Measurements from ENCODE around the gene IMMP2L.

DNA sequence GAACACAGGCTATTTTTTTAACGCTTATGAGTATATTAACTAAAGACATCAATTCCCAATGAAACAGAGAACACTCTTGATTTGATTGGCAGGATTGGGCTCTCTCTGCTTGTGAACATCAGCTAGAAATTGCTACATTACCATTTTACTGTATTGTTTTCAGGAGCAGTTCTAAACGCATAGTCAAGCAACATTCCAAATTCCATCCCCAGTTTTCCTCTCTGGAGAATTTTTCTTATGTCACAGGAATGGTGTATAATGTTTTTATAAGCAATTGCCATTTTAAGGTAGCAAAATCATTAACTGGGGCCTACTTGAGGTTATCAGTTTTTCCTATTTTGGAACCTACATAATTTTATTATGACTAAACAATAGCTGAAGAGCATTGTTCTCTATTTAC is 748.3 kb downstream of the IMMP2L start:
- TF ChIP-seq, protein P1, sequence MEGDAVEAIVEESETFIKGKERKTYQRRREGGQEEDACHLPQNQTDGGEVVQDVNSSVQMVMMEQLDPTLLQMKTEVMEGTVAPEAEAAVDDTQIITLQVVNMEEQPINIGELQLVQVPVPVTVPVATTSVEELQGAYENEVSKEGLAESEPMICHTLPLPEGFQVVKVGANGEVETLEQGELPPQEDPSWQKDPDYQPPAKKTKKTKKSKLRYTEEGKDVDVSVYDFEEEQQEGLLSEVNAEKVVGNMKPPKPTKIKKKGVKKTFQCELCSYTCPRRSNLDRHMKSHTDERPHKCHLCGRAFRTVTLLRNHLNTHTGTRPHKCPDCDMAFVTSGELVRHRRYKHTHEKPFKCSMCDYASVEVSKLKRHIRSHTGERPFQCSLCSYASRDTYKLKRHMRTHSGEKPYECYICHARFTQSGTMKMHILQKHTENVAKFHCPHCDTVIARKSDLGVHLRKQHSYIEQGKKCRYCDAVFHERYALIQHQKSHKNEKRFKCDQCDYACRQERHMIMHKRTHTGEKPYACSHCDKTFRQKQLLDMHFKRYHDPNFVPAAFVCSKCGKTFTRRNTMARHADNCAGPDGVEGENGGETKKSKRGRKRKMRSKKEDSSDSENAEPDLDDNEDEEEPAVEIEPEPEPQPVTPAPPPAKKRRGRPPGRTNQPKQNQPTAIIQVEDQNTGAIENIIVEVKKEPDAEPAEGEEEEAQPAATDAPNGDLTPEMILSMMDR (IDR thresholded peaks at IDR 0.05), result no peak
- TF ChIP-seq, protein P2, sequence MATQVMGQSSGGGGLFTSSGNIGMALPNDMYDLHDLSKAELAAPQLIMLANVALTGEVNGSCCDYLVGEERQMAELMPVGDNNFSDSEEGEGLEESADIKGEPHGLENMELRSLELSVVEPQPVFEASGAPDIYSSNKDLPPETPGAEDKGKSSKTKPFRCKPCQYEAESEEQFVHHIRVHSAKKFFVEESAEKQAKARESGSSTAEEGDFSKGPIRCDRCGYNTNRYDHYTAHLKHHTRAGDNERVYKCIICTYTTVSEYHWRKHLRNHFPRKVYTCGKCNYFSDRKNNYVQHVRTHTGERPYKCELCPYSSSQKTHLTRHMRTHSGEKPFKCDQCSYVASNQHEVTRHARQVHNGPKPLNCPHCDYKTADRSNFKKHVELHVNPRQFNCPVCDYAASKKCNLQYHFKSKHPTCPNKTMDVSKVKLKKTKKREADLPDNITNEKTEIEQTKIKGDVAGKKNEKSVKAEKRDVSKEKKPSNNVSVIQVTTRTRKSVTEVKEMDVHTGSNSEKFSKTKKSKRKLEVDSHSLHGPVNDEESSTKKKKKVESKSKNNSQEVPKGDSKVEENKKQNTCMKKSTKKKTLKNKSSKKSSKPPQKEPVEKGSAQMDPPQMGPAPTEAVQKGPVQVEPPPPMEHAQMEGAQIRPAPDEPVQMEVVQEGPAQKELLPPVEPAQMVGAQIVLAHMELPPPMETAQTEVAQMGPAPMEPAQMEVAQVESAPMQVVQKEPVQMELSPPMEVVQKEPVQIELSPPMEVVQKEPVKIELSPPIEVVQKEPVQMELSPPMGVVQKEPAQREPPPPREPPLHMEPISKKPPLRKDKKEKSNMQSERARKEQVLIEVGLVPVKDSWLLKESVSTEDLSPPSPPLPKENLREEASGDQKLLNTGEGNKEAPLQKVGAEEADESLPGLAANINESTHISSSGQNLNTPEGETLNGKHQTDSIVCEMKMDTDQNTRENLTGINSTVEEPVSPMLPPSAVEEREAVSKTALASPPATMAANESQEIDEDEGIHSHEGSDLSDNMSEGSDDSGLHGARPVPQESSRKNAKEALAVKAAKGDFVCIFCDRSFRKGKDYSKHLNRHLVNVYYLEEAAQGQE (IDR thresholded peaks at IDR 0.05; ENCODE audit: insufficient read depth in 1 of 2, low read depth in 2 of 2, low read length in 1 of 2), result no peak
- TF ChIP-seq POLR2AphosphoS5 (IDR thresholded peaks at IDR 0.05; ENCODE audit: low read depth, low read length) (no peak), SIN3A (IDR thresholded peaks at IDR 0.05; ENCODE audit: borderline replicate concordance, insufficient read depth, low read depth, low read length) (no peak)
